Measurements from ENCODE around the gene ECT2L.

- TF ChIP-seq CTCF (IDR thresholded peaks at IDR 0.05) (no peak), POLR2AphosphoS5 (IDR thresholded peaks at IDR 0.05) (no peak)
Observed at GRCh38 chr6:138848461-138848860, 52.6 kb downstream of the ECT2L start.
